OCI-LY3 (cell line): ENCODE data around the gene SND1.

Experiments
- H2AFZ ChIP-seq: fragments of 200-600, 300-600 bp; shearing (Covaris generic); 2 replicates; pipeline ENCODE4 v1.6.0; 2014; ENCODE audit warnings: antibody characterized with exemption, low read depth, low read length
- H3K27ac ChIP-seq: fragments of 200-600, 300-600 bp; sonication (generic); 2 replicates; pipeline ENCODE4 v1.5.1; 2014; ENCODE audit warnings: mild to moderate bottlenecking, low read length, moderate library complexity, mixed read lengths
- H3K27me3 ChIP-seq: fragments of 200-600, 300-600 bp; sonication (generic); 2 replicates; pipeline ENCODE4 v1.6.1; 2014; ENCODE audit warnings: low read depth, low read length, mixed read lengths
- H3K36me3 ChIP-seq: fragments of 200-600, 300-600 bp; sonication (generic); replicated peaks from 2 replicates; pipeline ENCODE3; 2014; ENCODE audit warnings: low read depth, low read length, mixed read lengths
- H3K4me1 ChIP-seq: fragments of 300-600, 200-600 bp; sonication (generic); 2 replicates; pipeline ENCODE4 v1.6.1; 2014; ENCODE audit warnings: low read length, mixed read lengths
- H3K4me2 ChIP-seq: fragments of 200-600, 300-600 bp; sonication (generic); 2 replicates; pipeline ENCODE4 v1.6.1; 2014; ENCODE audit warnings: low read length, mixed read lengths
- H3K4me3 ChIP-seq: fragments of 300-600, 200-600 bp; sonication (generic); 2 replicates; pipeline ENCODE4 v1.5.1; 2014; ENCODE audit warnings: antibody characterized with exemption, mild to moderate bottlenecking, low read length, moderate library complexity
- H3K79me2 ChIP-seq: fragments of 300-600, 200-600 bp; shearing (Covaris generic); 2 replicates; pipeline ENCODE4 v1.6.1; 2014; ENCODE audit warnings: mild to moderate bottlenecking, low read length, mixed read lengths
- H3K9ac ChIP-seq: fragments of 300-600, 200-600 bp; shearing (Covaris generic); 2 replicates; pipeline ENCODE4 v1.6.0; 2014; ENCODE audit warnings: mild to moderate bottlenecking, low read length, moderate library complexity
- H3K9me3 ChIP-seq: fragments of 200-600, 300-600 bp; shearing (Covaris generic); 2 replicates; pipeline ENCODE4 v1.6.1; 2014; ENCODE audit warnings: low read length, mixed read lengths; ENCODE audit not compliant: insufficient read depth
- H4K20me1 ChIP-seq: fragments of 200-600, 300-600 bp; sonication (generic); 2 replicates; pipeline ENCODE4 v1.6.1; 2016; ENCODE audit warnings: low read length, mixed read lengths; ENCODE audit not compliant: insufficient read depth
- EZH2phosphoT487 ChIP-seq: fragments of 200-600 bp; shearing (Covaris generic); IDR thresholded peaks from 2 replicates; pipeline ENCODE4 v1.6.1; 2018; ENCODE audit warnings: antibody characterized with exemption, mixed run types, low read depth
- TF ChIP-seq, protein P1 (sequence below): fragments of 200-600, 300-600 bp; sonication (generic); IDR thresholded peaks from 2 replicates; pipeline ENCODE4 v1.5.1; 2014; ENCODE audit warnings: antibody characterized with exemption, low read length, low read depth

SND1 gene

DNA sequence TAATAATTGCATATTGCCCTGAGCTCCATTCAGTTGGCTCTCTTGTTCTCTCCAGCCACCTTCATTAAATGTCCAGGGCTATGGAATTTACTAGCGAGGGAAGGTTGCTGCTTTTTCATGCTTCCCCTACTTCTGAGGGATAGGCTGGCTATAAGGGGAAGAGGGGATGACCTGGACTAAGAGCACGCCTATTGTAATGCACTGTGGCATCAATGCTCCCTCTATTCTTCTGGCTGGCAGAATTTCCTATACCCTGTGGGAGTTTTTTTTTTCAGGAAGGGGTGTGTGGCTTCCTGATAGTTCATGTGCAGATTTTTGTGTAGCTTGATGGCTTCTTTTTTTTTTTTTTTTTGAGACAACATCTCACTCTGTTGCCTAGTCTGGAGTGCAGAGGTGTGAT lies 155.8 kb downstream of the SND1 start:
- Histone ChIP-seq H3K79me2 (peaks cover 84% of the 10 kb centered on the region), H3K27me3 (no peaks in the 10 kb centered on the region), H3K36me3 (peaks cover 38% of the 10 kb centered on the region), H2AFZ (no peak overlapping the region), H3K27ac (no peak overlapping the region), H3K9me3 (no peaks in the 10 kb centered on the region), H3K4me2 (no peak overlapping the region), H3K4me3 (no peak overlapping the region), H4K20me1 (peaks cover 91% of the 10 kb centered on the region), H3K9ac (no peak overlapping the region), H3K4me1 (peaks cover 16% of the 10 kb centered on the region)
- TF ChIP-seq, protein P1, sequence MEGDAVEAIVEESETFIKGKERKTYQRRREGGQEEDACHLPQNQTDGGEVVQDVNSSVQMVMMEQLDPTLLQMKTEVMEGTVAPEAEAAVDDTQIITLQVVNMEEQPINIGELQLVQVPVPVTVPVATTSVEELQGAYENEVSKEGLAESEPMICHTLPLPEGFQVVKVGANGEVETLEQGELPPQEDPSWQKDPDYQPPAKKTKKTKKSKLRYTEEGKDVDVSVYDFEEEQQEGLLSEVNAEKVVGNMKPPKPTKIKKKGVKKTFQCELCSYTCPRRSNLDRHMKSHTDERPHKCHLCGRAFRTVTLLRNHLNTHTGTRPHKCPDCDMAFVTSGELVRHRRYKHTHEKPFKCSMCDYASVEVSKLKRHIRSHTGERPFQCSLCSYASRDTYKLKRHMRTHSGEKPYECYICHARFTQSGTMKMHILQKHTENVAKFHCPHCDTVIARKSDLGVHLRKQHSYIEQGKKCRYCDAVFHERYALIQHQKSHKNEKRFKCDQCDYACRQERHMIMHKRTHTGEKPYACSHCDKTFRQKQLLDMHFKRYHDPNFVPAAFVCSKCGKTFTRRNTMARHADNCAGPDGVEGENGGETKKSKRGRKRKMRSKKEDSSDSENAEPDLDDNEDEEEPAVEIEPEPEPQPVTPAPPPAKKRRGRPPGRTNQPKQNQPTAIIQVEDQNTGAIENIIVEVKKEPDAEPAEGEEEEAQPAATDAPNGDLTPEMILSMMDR, result no peak
- no peak for TF ChIP-seq EZH2phosphoT487

DNA sequence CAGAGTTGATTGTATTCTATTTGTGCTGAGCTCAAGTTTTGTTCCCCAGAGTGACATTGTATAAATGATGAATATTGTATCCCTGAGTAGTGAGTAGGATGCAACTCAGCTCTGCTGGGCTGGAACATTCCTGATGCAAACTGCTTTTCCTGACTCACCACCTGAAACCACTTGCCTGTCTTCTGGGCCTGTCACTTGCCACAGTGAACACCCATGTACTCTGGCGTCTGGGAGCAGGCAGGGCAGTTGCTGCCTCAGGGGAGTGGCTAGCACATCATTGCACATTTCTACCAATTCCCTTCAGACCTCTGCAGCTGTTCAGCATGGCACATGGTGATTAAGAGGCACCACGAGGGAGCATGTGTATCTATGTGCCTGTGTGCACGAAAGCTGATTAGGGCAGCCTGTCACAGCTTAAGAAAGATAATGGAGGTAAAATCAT lies 157.3 kb downstream of the SND1 start:
- Histone ChIP-seq H3K27ac (no peak overlapping the region), H3K36me3 (peaks cover 40% of the 10 kb centered on the region), H3K4me3 (no peak overlapping the region), H3K79me2 (peaks cover 87% of the 10 kb centered on the region), H3K27me3 (no peaks in the 10 kb centered on the region), H2AFZ (no peak overlapping the region), H3K4me2 (no peak overlapping the region), H4K20me1 (peaks cover 94% of the 10 kb centered on the region), H3K9me3 (no peaks in the 10 kb centered on the region), H3K9ac (no peak overlapping the region), H3K4me1 (peaks cover 16% of the 10 kb centered on the region)
- no peak for TF ChIP-seq EZH2phosphoT487
- TF ChIP-seq, protein P1, result no peak

DNA sequence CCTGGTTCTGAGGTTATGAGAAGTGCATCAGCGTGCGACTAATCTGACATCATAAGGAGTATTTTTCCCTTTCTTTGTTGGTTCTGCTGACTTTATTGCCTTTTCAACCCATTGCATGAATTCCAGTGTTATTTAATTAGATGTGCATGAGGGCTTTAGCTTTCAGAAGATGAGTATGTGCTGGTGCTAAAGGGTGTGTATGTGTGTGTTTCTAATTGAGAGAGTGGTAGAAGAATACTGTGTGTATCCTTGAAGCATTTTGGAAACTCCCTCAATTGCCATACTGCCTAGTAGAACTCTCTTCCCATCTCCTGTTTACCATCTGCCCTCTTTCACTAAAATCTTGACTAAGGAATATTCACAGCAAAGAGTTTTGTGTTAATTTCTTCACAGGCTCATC lies 158.1 kb downstream of the SND1 start:
- H3K27ac ChIP-seq, result no peak overlapping the region
- peaks cover 16% of the 10 kb centered on the region for H3K4me1 ChIP-seq
- peaks cover 94% of the 10 kb centered on the region for H4K20me1 ChIP-seq
- no peak overlapping the region for H3K4me2 ChIP-seq
- peaks cover 87% of the 10 kb centered on the region for H3K79me2 ChIP-seq
- no peaks in the 10 kb centered on the region for H3K9me3 ChIP-seq
- no peaks in the 10 kb centered on the region for H3K27me3 ChIP-seq
- H3K4me3 ChIP-seq, result no peak overlapping the region
- peaks cover 40% of the 10 kb centered on the region for H3K36me3 ChIP-seq
- no peak overlapping the region for H2AFZ ChIP-seq
- H3K9ac ChIP-seq, result no peak overlapping the region
- TF ChIP-seq, protein P1, result no peak
- no peak for TF ChIP-seq EZH2phosphoT487

DNA sequence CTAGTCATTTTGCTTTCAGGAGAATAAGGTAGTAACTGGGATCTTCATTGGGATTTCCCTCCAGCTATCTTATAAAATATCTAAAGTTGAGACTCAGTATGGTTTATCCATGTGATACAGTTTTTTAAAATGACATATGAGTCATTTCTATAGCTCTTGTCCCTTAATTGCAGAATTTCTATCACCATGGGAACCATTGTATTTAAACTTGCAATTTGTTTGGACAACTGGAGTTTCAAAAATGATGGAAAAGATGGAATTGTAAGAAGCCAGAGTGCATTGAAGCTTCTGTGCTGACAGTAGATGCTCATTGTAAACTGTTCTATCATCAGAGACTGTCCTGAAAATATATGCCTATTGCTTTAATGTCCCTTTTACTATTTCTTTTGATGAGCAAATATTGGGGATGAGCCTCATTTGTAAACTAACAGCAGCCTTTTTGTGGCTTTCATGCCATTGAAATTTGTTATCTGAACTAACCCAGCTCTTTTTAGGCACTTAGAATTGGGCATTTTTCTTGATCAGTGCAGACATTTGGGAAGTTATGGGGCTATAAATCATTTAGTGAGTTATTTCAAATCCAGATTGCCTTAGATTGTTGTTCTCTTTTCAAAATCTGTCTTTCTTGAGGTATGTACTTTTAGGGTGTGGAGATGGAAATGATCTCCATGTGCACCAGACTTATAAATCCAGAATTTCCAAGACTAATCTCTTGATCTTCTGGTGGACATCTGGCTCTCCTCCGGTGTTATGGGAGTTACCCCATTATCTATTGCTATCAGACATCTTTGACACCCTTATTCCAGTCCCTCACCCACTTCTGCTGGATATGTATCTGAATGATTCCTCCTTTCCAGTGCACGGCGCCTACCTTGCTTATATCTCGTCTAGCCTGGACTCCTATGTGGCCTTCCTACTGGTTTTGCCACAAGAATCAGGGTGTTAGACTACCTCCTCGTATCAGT lies 159.0 kb downstream of the SND1 start:
- Histone ChIP-seq H3K36me3 (peaks cover 33% of the 10 kb centered on the region), H3K4me2 (no peak overlapping the region), H4K20me1 (peaks cover 94% of the 10 kb centered on the region)

More for the DNA sequence above, 159.0 kb downstream of the SND1 start:
- Histone ChIP-seq H3K27me3 (no peaks in the 10 kb centered on the region), H3K4me1 (peaks cover 16% of the 10 kb centered on the region), H3K79me2 (peaks cover 87% of the 10 kb centered on the region), H3K27ac (no peak overlapping the region), H3K9me3 (no peaks in the 10 kb centered on the region), H2AFZ (no peak overlapping the region), H3K4me3 (no peak overlapping the region), H3K9ac (no peak overlapping the region)
- TF ChIP-seq, protein P1, result no peak
- no peak for TF ChIP-seq EZH2phosphoT487
